Measurements from ENCODE around the gene SVEP1. TPM values are rescaled to one million over a fixed set of nuclear protein-coding genes. Genes with fewer than 3 reads are reported as not detected.

The SVEP1 gene
- total RNA-seq, 1 experiment from 2014 or later = 0.05 TPM

DNA sequence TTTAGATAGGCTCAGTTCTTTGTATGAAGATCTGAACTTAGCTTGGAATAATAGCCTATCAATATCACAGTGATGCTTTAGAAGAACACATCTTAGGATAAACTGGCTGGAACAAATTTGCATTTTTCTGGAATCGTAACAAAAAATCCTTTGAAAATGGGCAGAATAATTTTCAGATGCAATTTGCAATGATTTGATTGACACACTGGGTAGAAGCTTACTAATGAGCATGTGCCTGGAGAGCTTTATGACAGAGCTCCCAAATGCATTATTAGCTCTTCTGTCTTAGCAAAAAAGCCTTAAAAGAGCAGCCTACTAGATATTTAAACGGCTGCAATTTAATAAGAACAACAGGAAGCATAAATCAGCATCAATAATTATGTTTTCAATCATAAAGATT, 165.1 kb downstream of the SVEP1 start:
- no peak for DNase-seq (ENCODE audit: low read depth, low spot score)
- Histone ChIP-seq H3K27me3 (ENCODE audit: control insufficient read depth, insufficient read depth, low read length) (no peaks in the 10 kb centered on the region), H3K4me1 (ENCODE audit: control insufficient read depth, insufficient read depth, low read length) (no peaks in the 10 kb centered on the region), H3K27ac (ENCODE audit: low read length) (no peak overlapping the region), H3K9me3 (ENCODE audit: control insufficient read depth, insufficient read depth, low read depth, low read length) (no peaks in the 10 kb centered on the region), H3K36me3 (ENCODE audit: control insufficient read depth, insufficient read depth, low read length) (no peaks in the 10 kb centered on the region), H3K4me3 (ENCODE audit: low read depth in 2 of 2, low read length in 2 of 2) (no peak overlapping the region)
- no TSS peak for BruUV-seq (replicated peaks)
- ChIA-PET POLR2A (no interaction called here), CTCF (no interaction called here)
- ATAC-seq = no peak
- no peak for TF ChIP-seq SIN3A (IDR thresholded peaks at IDR 0.05; ENCODE audit: borderline replicate concordance, insufficient read depth, low read depth, low read length)
- TF ChIP-seq TCF7L2 (IDR thresholded peaks at IDR 0.05; ENCODE audit: low read depth, low read length) = no peak
- TF ChIP-seq, protein P1, sequence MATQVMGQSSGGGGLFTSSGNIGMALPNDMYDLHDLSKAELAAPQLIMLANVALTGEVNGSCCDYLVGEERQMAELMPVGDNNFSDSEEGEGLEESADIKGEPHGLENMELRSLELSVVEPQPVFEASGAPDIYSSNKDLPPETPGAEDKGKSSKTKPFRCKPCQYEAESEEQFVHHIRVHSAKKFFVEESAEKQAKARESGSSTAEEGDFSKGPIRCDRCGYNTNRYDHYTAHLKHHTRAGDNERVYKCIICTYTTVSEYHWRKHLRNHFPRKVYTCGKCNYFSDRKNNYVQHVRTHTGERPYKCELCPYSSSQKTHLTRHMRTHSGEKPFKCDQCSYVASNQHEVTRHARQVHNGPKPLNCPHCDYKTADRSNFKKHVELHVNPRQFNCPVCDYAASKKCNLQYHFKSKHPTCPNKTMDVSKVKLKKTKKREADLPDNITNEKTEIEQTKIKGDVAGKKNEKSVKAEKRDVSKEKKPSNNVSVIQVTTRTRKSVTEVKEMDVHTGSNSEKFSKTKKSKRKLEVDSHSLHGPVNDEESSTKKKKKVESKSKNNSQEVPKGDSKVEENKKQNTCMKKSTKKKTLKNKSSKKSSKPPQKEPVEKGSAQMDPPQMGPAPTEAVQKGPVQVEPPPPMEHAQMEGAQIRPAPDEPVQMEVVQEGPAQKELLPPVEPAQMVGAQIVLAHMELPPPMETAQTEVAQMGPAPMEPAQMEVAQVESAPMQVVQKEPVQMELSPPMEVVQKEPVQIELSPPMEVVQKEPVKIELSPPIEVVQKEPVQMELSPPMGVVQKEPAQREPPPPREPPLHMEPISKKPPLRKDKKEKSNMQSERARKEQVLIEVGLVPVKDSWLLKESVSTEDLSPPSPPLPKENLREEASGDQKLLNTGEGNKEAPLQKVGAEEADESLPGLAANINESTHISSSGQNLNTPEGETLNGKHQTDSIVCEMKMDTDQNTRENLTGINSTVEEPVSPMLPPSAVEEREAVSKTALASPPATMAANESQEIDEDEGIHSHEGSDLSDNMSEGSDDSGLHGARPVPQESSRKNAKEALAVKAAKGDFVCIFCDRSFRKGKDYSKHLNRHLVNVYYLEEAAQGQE (IDR thresholded peaks at IDR 0.05; ENCODE audit: insufficient read depth in 1 of 2, low read depth in 2 of 2, low read length in 1 of 2) = no peak
- TF ChIP-seq, protein P2, sequence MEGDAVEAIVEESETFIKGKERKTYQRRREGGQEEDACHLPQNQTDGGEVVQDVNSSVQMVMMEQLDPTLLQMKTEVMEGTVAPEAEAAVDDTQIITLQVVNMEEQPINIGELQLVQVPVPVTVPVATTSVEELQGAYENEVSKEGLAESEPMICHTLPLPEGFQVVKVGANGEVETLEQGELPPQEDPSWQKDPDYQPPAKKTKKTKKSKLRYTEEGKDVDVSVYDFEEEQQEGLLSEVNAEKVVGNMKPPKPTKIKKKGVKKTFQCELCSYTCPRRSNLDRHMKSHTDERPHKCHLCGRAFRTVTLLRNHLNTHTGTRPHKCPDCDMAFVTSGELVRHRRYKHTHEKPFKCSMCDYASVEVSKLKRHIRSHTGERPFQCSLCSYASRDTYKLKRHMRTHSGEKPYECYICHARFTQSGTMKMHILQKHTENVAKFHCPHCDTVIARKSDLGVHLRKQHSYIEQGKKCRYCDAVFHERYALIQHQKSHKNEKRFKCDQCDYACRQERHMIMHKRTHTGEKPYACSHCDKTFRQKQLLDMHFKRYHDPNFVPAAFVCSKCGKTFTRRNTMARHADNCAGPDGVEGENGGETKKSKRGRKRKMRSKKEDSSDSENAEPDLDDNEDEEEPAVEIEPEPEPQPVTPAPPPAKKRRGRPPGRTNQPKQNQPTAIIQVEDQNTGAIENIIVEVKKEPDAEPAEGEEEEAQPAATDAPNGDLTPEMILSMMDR (IDR thresholded peaks at IDR 0.05) = no peak
- TF ChIP-seq POLR2AphosphoS5 (IDR thresholded peaks at IDR 0.05; ENCODE audit: low read depth, low read length) = no peak
- intact Hi-C loops (cut with micrococcal nuclease; ENCODE audit: unreplicated experiment) (no loop called here), in situ Hi-C loops (cut with HindIII; ENCODE audit: low pct_unique_long_range_greater_than_20kb, low sequenced_read_pairs) (no loop called here)

DNA sequence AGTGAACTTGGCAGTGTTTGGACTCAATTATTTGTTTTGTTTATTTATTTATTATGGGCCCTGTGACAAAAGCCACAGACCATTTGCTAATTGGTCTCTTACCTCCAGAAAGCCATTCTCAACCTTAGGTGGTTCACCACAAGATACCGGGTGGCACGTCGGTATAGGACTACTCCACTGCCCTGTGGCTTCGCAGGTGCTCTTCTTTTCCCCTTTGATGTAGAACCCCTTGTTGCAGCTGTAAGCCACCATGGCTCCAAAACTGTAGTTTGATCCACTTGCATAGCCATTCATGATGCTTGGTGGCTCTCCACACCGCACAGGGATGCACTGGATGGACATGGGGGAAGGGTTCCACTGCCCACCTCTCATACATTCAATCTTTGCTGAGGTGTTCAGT, 168.6 kb downstream of the SVEP1 start:
- ATAC-seq (no peak), DNase-seq (ENCODE audit: low read depth, low spot score) (no peak)
- ChIA-PET POLR2A (no interaction called here), CTCF (no interaction called here)
- intact Hi-C loops (cut with micrococcal nuclease; ENCODE audit: unreplicated experiment) = no loop called here
- Histone ChIP-seq H3K4me1 (ENCODE audit: control insufficient read depth, insufficient read depth, low read length) (no peaks in the 10 kb centered on the region), H3K4me3 (ENCODE audit: low read depth in 2 of 2, low read length in 2 of 2) (no peak overlapping the region), H3K27me3 (ENCODE audit: control insufficient read depth, insufficient read depth, low read length) (no peaks in the 10 kb centered on the region), H3K36me3 (ENCODE audit: control insufficient read depth, insufficient read depth, low read length) (no peaks in the 10 kb centered on the region), H3K27ac (ENCODE audit: low read length) (no peak overlapping the region), H3K9me3 (ENCODE audit: control insufficient read depth, insufficient read depth, low read depth, low read length) (no peaks in the 10 kb centered on the region)
- in situ Hi-C loops (cut with HindIII; ENCODE audit: low pct_unique_long_range_greater_than_20kb, low sequenced_read_pairs) = no loop called here
- BruUV-seq (replicated peaks) = no TSS peak
- TF ChIP-seq SIN3A (IDR thresholded peaks at IDR 0.05; ENCODE audit: borderline replicate concordance, insufficient read depth, low read depth, low read length) (no peak), POLR2AphosphoS5 (IDR thresholded peaks at IDR 0.05; ENCODE audit: low read depth, low read length) (no peak), TCF7L2 (IDR thresholded peaks at IDR 0.05; ENCODE audit: low read depth, low read length) (no peak)
- TF ChIP-seq, protein P1 (IDR thresholded peaks at IDR 0.05; ENCODE audit: insufficient read depth in 1 of 2, low read depth in 2 of 2, low read length in 1 of 2) = no peak
- TF ChIP-seq, protein P2 (IDR thresholded peaks at IDR 0.05) = no peak
